Measurements from ENCODE around the gene OPCML.

The OPCML gene

DNA sequence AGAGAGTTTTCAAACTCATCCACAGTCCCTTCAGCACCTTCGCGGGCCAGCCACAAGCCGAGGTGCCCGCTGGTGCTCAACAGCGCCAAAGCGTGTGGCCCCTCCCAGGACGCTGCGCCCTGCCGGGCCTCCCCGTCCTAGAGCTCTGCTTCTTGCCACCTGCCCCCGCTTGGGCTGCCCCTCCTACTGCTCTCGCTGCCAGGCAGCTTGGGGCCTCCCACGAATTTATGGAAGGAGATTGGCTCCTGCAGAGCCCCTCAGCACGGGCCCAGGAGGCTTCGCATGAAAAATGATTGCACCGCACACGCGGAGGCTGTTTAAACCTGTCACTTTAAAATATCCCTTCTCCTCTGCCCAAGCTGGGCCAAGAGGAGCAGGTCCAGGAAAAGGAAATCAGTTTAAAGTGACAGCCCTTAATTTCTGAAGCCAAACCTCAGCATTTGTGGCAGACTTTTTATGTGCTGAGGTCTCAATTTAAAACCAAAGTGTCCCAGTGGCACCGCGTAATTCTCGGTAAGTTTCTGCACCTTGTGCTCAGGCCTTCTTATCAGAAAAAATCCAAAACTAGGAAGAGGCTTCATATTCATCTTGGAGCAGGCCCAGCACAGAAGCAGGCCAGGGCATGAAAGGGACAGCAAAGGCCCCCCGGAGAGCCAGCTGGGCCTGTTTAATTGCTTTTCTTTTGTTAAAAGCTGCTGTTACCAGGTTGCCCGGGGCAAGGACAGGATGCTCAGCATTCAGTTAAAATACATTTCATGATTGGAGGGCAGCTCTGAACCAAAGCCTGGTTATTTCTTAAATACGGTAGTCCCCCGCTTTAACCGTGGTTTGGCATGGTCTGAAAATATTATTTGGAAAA lies 303.6 kb downstream of the OPCML start:
- no peak for DNase-seq (ENCODE audit: low spot score)

DNA sequence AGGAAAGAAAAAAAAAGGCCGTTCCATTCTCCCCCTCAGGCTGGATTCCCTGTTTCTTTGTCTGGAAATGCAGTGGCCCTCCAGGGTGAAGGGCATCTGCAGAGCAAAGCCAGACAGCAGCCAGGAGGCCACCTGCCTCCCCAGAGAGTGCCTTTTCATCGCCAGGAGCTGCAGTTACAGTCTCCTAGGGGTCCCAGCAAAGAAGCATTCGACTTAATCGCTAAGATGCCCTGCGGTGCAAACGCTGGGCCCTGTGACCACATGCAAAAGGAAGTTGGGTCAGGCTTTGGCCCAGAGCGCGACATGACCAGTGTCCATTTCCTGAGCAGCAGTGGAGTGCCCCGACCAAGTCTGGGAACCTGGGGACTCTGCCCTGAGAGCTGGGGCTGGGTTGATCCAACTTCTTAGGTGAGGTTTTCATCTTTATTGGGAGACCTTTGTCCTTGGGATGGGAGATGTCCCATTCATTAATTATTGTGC lies 304.6 kb downstream of the OPCML start:
- no peak for DNase-seq (ENCODE audit: low spot score)

DNA sequence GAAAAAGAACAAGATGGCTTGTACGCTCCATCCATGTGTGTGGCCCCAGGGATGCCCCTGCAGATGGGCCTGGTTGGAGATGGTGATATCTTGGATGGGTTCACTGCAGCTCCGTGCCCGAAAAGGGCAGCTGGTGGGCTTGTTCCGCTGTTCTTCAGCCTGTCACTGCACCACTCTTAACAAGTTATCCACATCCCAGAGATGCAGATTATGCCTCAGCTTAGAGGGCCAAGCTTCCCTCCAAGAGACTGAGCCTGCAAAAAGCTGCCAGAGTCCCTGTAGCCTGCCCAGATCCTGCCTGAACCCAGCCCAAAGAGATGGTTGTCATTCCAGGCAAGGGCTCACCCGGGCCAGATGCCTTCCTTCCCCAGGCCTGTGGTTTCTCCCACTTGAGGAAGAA lies 308.0 kb downstream of the OPCML start:
- no peak for DNase-seq (ENCODE audit: low spot score)

DNA sequence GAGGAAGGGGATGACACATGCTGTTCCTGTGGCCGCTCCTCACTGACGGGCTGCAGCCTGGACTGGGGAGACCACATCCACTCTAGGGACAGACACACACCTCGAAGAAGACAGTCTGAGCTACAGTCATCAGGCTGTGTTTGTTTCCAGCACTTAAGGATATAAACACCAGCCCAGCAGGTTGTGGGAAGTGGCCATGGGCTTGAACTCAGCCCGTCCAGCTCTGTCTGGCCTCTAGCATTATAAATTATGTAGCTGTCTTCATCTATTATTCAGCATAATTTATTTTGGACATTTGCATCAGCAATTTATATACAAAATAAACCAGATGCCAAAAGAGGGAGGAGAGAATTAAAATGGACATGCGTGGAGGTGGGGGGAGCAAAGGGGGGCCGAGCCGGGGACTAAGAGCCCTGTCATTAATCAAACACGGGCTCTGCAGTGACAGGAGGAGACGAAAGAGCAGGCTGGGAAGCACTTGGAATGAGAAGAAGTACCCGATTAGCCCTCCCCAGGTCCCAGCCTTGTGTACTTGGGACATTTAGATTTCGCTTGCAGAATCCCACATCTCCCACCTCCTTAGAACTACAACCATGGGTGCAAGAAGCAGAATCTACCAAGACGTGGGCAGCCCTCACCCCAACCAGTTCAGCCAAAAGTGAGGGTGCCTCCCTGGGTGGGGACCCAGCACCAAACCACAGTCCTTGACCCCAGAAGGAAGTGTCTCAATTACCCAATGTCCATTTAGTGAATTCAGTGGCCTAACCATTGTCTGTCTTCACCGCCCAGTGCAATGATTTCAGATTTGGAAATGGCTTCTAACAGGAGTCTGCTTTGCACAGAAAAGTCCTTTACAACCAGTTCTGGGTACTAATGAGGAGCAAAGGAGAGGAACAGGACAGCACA lies 309.6 kb downstream of the OPCML start:
- no peak for DNase-seq (ENCODE audit: low spot score)

DNA sequence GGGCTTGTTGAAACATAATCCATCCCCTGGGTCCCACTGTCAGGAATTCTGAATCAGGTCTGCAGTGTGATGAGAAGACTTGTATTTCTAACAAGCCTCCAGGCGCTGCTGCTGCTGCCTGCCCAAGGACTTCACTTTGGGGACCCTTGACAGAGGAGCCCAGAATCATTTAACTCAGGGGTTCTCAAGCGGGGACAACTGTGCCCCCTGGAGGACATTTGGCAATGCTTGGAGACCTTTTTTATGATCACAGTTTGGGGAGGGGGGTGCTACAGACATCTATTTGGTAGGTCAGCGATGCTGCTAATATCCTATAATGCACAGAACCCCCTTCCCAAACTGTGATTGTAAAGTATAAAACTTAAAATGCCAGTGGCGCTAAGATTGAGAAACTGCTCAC lies 312.8 kb downstream of the OPCML start:
- DNase-seq (ENCODE audit: low spot score), result no peak

DNA sequence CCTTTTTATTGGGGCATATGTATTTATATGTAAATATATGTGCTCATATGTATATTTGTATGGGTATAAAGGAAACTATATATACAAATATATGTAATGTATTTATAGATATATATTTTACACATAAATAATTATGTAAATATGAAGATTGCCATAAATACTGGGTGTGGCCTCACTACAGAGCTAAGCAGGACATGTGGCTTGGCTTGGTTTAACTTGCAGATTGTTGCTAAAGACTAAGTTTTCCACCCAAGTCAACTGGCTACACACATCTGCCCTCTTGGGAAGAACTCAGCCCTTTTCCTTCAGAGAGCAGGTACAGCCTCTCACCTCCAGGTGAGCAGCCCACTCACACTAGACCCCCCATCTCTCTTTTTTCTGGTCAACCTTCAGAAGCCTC lies 315.5 kb downstream of the OPCML start:
- DNase-seq (ENCODE audit: low spot score), result no peak

DNA sequence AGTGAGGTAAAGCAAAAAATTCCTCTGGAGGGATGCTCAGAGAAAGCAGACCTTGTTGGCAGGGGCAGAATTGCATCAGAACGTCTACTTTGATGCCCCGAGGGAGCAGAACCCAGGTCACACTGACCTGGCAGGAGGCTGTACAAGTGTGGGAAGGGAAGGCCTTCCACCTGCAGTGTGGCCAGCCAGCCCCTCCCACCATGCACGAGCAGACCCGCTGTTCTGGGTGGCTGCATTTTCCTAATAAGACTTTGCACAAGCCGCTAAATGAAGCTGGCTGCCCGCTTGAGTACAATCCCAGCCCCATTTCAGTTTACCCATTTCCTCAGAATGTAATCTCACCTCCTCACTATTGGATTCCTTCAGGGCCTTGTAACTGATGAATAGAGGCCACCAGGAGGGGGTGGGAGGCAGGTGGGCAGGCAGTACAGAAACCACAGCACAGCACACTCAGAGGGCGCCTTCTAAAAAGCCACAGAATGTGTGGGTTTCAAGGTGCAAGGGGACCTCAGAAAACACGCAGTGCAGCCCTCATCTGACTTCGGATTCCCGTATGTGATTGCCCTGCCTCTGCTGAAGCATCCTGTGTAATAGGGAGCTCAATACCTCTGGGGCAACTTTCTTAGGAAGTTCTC lies 316.6 kb downstream of the OPCML start:
- DNase-seq (ENCODE audit: low spot score), result no peak

DNA sequence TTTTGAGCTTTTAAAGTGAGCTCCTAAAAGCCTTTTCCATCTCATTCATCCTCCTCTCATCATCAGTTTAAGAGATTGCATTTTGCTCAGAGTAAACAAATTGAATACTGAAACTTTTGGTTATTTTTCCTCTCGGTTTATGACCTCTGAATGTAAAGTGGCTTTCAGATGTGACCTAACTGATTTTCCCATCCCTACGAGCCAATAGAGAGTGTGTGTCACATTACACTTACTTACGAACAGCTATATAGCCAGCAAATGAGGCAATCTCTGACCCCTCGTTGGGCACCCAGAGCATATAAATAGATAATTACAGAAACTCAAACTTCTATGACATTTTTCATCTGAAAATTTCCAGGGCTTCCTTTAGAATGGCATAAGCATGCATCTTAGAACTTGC lies 317.7 kb downstream of the OPCML start:
- no peak for DNase-seq (ENCODE audit: low spot score)

DNA sequence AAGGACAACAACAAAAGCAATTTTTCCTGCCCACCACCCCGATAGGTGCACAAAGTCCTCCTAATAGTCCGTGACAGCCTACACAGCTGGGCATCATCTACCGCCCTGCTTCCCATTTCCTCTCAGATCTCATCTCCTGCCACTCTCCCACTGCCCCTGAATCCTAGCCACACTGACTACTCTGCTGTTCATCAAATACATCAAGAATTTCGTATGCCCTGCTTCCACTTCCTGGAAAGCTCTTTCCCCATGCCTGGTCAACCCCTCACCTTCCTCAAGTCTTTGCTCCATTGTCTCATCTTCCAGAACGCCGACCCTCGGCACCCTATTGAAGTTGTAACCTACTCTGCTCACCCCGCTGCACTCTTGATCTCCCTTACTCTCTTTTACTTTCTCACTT lies 320.1 kb downstream of the OPCML start:
- DNase-seq (ENCODE audit: low spot score), result no peak

DNA sequence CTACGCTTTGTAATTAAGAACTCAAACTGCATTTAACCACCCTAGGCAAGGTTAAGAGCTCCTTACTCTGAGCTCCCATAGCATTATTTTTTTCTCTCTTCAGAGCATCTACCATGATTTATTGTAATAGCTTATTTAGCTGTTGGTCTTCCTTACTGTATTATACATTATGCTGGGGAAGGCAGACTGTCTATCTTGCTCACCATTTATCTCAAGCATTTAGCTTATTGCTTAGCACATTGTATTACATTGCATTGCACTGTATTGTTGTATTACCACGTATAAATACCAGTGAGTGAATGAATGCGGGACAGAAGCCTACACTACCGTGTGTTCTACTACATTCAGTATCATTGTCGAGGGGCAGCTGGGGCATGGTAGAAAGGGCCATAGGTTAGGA lies 324.3 kb downstream of the OPCML start:
- DNase-seq (ENCODE audit: low spot score), result no peak

DNA sequence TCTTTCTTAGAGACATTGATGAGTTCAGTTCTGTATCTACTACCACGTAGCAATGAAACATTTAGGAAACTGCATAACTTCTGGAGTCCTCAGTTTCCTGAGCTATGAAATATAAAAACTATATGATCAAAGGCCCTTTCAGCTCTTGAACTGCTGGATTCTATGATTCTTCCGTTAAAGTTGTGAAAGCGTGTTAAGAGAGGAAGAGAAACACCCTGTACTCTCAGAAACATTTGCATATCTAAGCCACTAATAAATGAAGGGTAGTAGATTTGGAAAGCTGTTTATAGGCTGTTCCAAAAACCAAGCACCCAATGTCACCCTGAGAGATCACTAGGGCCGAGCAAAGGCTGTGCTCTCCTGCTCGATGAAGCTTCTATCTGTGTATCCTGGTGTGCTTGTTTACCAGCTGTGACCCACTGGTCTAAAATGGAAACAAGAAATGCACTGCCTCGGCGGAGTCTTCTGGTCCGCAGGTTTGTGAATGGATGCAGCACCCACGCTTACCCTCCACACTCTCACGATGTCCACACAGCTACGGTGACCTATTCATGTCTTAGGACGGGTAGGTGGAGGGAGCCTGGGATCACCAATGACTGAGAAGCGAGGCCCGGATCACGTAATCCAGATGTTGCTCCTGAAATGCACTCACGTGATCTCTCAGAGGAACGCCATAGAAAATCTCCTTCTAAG lies 325.8 kb downstream of the OPCML start:
- DNase-seq (ENCODE audit: low spot score), result no peak

DNA sequence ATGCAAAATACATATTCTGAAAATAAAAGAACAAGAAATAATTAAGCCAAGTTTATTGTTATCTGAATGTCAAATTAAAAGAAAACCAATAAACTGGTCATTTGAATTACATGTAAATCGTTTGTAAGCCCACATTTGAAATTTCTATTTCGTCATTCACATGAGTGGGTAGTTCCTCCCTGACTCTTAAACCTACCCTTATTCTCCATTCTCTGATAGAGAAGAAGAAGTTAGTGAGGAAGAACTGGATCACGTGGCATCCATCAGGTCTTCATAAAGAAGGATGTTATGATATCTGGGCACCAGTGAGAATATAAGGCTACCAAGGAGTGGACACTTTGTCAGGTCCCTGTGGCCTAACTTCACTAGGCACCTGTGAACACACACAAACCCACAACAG lies 328.1 kb downstream of the OPCML start:
- no peak for DNase-seq (ENCODE audit: low spot score)

DNA sequence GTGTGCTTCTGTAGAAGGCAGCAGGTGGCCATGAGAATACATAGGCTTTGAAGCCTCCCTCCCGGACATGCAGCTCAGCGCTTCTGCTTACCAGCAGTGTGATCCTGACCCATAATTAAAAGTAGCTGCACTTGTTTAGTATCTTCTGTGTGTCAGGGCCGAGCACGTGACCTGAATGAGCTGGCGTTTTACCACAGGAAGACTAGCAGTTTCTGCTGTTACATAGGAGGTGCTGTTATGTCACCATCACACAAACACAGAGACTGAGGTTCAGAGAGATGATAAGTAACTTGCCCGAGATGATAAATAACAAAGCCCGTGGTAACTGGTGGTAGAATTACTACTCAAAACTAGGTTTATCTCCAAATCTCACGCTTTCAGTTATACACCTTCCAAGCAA lies 329.5 kb downstream of the OPCML start:
- no peak for DNase-seq (ENCODE audit: low spot score)

DNA sequence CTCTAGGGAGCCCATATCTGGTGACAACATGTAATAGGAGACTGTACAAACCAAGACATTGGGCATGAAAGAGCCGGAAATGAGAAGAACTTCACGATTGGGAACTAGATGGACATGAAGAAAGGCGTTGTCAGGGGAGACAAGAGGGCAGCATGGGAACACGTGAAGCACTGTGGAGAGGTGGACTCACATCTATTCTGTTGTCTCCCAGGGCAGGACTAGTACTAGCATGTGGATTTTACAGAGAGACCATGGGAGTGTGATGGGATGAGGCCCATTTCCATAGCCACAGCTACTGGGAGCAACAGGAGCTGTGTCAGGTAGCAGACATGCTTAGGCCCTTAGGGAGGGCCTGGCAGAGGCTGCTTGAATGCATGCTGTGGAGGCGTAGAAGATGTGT lies 333.9 kb downstream of the OPCML start:
- DNase-seq (ENCODE audit: low spot score), result no peak

DNA sequence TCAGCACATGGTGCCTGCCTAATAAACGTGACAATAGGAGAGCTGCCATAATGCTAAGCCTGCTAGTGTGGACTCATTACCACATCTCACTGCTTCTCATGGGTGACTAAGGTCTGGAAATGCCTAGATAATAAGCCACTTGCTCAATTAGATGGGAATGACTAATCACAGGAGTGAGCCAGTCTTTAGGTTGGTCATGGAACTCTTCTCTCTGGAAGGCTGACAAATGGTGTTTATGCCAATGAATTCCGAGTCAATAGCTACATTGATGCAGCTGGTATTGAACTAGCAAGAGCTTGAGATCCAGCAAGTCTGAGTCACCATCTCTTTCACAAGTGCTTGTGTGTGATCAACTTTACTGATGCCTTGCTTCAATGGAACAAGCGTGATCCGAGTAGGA lies 334.9 kb downstream of the OPCML start:
- DNase-seq (ENCODE audit: low spot score), result no peak

DNA sequence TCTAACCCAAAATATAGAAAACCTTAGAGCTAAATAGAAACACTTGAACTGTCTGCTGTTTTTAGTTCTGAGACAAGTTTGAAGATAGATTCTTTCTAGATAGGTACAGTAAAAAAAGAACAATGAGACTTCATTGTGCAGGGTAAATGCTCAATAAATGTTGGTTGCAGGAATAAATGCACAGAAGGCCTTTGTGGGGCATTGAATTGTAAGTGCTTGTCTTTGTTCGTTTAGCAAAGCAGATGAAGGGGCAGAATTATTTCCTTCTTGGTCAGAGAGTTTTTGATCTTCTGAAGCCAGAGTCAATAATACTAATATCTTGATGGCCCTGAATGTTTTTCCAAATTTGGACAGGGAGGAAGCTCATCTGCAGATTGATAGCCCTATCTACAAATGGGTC lies 340.4 kb downstream of the OPCML start:
- DNase-seq (ENCODE audit: low spot score), result no peak

DNA sequence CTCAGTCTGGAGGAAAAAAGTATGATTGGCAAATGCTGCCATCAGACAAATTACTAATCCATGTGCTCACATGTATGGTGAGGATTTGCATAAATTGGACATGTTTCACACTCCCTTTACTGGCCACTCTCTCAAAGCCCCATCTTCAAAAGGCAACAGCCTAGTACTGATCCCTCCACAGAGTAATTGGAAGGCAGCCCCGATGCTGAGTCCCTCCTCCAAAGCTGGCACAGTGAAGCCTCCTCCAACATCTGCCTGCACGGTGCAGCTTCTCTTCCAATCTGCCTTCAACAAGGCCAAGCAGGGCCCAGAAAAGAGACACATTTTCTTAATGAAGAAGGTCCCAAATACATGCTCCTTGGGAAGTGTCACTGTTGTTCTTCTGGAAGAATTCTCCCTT lies 350.6 kb downstream of the OPCML start:
- no peak for DNase-seq (ENCODE audit: low spot score)

DNA sequence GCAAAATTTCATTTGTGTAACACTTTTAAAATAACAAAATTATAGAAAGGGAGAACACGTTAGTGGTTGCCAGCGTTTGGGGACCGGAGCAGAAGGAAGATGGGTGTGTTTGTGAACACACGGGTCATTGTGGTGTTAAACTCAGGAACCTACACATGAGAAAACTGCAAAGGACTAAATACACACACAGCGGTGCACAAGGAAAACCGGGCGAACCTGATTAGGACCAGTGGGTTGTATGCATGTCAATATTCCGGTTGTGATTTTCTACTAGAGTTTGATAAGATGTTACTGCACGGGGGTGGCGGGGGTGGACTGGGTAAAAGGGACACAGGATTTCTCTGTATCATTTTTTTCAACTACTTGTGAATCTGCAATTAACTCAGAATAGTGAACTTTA lies 351.2 kb downstream of the OPCML start:
- DNase-seq (ENCODE audit: low spot score), result no peak

DNA sequence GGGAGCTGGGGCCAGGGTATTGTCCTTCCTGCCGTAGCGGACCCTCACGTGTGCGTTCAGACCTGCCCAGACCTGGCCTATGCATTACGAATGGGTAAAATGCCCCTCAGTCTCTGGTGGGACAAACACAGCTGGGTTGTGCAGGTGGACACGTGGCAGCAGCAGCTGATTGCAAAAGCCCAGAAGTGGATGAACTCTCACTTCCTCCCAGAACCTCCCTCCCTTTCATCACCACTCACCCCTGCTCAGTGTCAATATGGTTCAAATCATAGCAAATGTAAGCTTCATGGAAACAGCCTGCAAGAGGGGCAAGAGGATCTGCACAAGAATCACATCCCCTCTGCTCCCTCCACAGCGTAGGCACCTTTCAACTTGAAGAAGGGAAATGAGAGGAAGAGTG lies 352.1 kb downstream of the OPCML start:
- DNase-seq (ENCODE audit: low spot score), result no peak

DNA sequence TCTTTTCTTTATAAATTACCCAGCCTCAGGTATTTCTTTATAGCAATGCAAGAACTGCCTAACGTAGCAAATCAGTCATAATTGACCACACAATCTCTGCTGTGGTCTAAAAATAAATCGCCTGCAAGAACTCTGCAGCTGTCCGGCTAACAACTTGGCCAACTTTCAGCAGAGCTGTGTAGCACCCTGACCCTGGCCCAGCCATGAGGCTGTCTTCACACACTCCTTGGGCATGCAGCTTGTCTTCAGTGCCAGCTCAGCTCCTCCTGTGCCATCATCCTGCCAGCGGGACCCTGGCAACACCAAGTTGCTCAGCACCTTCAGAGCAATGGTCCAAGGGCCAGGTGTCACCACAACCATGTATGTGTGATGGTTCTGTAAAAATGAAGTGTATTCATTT lies 355.6 kb downstream of the OPCML start:
- no peak for DNase-seq (ENCODE audit: low spot score)

DNA sequence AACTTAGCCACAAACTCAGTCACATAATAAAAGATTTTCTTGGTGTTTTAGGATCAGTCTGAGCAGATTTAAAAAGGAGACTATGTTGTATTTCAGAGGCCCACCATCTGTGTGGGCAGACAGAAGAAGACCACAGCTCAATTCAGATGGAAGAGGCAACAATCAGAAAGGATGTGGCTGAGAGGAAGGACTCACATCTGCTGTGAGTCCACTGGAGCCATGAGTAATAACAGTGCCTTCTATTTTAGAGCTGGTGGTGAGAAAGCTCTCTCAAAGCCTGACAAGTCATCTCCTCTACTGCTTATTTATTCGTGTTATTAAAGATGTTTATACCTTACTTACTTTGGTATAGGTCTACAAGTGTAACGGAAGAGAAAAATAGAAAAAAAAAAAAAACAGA lies 357.2 kb downstream of the OPCML start:
- DNase-seq (ENCODE audit: low spot score), result no peak

DNA sequence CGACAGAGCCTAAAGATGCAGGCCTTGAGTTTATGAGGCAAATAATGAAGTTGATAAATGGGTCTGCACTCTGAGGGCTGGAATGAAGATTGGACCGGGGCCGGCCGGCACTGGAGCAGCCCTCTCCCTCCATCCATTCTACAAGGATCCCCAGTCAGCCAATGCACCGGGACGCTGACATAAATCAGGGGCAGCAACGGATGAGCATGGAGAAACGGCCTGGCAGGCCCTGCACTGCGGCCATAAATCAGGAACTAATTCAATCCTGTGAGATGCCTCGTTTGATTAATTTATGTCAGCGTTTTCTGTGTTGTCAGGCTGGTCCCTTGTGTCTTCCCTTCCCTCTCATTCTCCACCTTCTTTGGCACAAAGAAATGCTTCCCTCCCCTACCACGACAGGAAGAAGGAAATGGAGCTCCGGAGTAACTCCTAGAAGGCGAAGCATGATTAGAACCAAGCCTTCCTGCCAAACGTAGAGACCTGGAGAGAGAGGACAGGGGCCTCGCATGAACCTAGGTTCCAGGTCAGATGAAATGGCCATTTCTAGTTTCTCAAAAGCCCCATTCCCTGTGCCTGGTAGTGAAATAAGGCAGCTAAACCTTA lies 358.4 kb downstream of the OPCML start:
- DNase-seq (ENCODE audit: low spot score), result no peak

All from hematopoietic multipotent progenitor cell treated with erythropoietin and hydrocortisone succinate and interleukin-3 and kit ligand, for 17 days (in vitro differentiated cells).